IPS-20b (cell line): Measurements from ENCODE around the gene RPS6KA3.
A peak's percentile ranks its signal among the peaks of the same experiment; 100 is the strongest.
"Not testable (repeated sequence)": the region's sequence is repeated elsewhere in the genome, so short reads cannot be mapped to it uniquely, and the experiment has no call there.

Experiments used
- H3K27ac ChIP-seq: one replicate; pipeline ENCODE4 v1.5.1; 2013; ENCODE audit warnings: low read length
- H3K27me3 ChIP-seq: 2 replicates; pipeline ENCODE4 v1.6.1; 2013; ENCODE audit warnings: mild to moderate bottlenecking, low read length, inconsistent platforms; ENCODE audit not compliant: insufficient read depth
- H3K36me3 ChIP-seq: 2 replicates; pipeline ENCODE4 v1.6.1; 2013; ENCODE audit warnings: low read depth, mild to moderate bottlenecking, inconsistent platforms, low read length, moderate library complexity; ENCODE audit not compliant: insufficient read depth
- H3K4me1 ChIP-seq: 2 replicates; pipeline ENCODE4 v1.6.1; 2013; ENCODE audit warnings: mild to moderate bottlenecking, control low read depth, inconsistent platforms, low read length, moderate library complexity; ENCODE audit not compliant: insufficient read depth
- H3K4me3 ChIP-seq: 2 replicates; pipeline ENCODE4 v1.5.1; 2013; ENCODE audit warnings: mild to moderate bottlenecking, low read length, inconsistent platforms
- H3K9ac ChIP-seq: 2 replicates; pipeline ENCODE4 v1.6.1; 2013; ENCODE audit warnings: low read depth, mild to moderate bottlenecking, inconsistent platforms, low read length, moderate library complexity
- H3K9me3 ChIP-seq: 2 replicates; pipeline ENCODE4 v1.6.1; 2013; ENCODE audit warnings: mild to moderate bottlenecking, low read depth, low read length, inconsistent platforms; ENCODE audit not compliant: insufficient read depth

Gene RPS6KA3

DNA sequence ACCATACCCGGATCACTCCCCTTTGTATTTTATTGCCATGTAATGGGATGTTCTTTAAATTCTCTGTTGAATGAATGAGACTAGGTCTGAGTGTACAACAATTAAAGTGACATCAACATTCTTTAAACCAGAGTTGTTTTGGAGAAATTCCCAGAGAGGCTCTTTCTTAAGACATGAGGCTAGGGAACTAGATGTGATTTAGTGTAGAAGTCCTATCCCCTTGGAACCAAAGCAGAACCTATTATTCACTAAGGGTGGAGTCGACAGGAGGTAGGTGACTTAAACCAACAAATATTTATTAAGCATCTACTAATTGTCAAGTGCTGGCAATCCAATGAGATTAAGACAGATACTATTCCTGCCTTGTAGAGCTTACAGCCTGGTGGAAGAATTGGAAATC, 126.7 kb downstream of the RPS6KA3 start:
- Histone ChIP-seq H3K27me3 (no peaks in the 10 kb centered on the region), H3K9me3 (no peaks in the 10 kb centered on the region), H3K9ac (peak overlapping the region; percentile 95; the same call in 1 of the 2 replicates), H3K4me1 (peaks cover 3% of the 10 kb centered on the region; the same call in 1 of the 2 replicates), H3K36me3 (peaks cover 51% of the 10 kb centered on the region), H3K4me3 (peak overlapping the region; percentile 97), H3K27ac (no peak overlapping the region)

DNA sequence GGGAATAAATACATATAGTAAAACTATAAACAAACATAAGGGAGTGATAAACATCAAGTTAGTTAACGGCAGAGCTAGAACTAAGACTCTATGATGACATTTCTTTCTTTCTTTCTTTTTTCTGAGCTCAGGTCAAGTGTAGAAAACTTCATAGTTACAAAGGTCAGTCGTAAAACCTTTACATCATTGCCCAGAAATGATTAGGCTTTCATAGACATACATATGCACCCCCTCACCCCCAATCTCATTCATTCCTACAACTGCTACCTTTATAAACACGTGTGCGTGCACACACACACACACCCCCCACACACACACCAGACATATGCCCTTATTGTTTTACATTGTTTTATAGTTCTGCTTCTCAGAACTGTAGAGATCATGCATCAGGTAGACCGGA, 130.8 kb downstream of the RPS6KA3 start:
- Histone ChIP-seq H3K4me1 (peaks cover 3% of the 10 kb centered on the region; the same call in 1 of the 2 replicates), H3K9me3 (no peaks in the 10 kb centered on the region), H3K4me3 (no peak overlapping the region), H3K9ac (no peak overlapping the region), H3K36me3 (peaks cover 87% of the 10 kb centered on the region), H3K27ac (no peak overlapping the region), H3K27me3 (no peaks in the 10 kb centered on the region)

DNA sequence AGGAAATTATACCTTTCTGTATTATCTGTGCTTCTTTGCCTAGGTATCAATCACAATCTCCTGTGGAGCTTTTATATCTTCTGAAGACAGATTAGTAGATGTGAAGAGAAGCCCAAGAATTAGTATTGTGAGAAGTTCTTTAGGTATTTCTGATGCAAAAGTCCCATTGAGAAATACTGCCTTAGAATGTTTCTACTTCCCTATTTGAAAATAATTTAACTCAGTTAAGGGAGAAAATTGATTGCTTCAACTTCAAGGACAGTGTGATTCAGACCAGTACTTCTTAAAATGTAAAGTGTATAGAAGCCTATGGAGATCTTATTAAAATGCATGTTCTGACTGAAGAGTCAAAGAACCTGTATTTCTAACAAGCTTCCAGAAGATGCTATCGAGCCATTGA, 134.0 kb downstream of the RPS6KA3 start:
- no peaks in the 10 kb centered on the region for H3K9me3 ChIP-seq
- H3K27ac ChIP-seq: no peak overlapping the region
- H3K4me1 ChIP-seq: no peaks in the 10 kb centered on the region
- no peak overlapping the region for H3K4me3 ChIP-seq
- peaks cover 87% of the 10 kb centered on the region for H3K36me3 ChIP-seq
- no peaks in the 10 kb centered on the region for H3K27me3 ChIP-seq
- no peak overlapping the region for H3K9ac ChIP-seq

DNA sequence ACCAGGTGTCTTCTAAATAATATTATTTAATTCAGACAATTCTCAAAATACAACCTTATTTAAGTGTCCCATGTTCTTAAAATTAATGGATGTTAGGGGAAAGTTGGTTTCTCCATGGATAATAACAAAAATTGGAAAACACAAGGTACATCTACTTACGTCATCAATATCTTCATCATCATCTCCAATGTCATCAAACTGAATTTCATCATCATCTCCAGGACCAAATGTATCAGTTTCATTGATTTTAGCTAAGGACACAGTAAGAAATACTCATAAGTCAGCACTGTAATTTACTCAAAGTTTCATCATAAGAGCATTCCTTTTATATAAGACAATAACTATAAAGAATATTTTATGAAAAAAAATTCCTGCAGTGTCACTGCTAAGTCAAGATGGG, 136.4 kb downstream of the RPS6KA3 start:
- H3K36me3 ChIP-seq: peaks cover 69% of the 10 kb centered on the region

DNA sequence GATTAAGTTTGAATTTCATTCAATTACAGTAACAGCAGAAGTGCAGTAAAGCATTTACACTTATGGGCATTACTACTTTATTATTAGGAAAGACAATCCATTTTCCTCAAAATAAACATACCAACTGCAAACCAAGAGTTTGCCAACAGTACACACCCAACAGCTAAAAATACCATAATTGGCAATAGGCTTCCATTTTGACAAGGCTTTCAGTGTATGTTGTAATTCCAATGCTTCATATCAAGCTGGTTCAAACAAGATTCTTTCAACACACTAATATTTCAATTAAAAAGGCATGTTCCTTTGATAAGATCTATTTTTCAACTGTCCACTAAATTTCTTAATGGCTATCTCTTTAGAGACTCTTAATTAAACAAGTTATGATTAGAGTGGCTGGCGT, 137.2 kb downstream of the RPS6KA3 start:
- H3K9ac ChIP-seq: no peak overlapping the region
- no peaks in the 10 kb centered on the region for H3K9me3 ChIP-seq
- H3K27ac ChIP-seq: no peak overlapping the region
- H3K4me3 ChIP-seq: no peak overlapping the region
- H3K4me1 ChIP-seq: no peaks in the 10 kb centered on the region
- H3K36me3 ChIP-seq: peaks cover 67% of the 10 kb centered on the region
- H3K27me3 ChIP-seq: no peaks in the 10 kb centered on the region

More for the DNA sequence above, 136.4 kb downstream of the RPS6KA3 start:
- H3K27me3 ChIP-seq: no peaks in the 10 kb centered on the region
- H3K9me3 ChIP-seq: no peaks in the 10 kb centered on the region
- no peak overlapping the region for H3K4me3 ChIP-seq
- H3K27ac ChIP-seq: no peak overlapping the region
- no peak overlapping the region for H3K9ac ChIP-seq
- H3K4me1 ChIP-seq: no peaks in the 10 kb centered on the region

DNA sequence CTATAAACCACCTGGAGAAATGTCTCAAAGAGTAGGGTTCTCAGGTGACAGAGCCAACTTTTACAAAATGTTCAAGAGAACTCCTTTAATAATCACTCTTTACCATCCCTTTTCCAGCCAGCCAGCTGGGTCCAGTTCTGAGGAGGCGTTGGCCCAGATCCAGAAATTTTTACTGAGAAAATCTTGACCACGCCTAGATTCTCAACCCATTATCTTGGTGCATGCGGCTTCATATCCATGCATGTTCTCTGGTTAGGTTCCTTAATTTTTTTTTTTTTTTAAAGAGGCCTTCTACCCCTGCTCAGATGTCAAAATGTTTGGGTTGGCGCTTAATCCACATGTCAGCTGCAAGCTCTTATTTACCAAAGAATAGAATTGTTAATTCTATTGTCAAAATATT, 138.0 kb downstream of the RPS6KA3 start:
- Histone ChIP-seq H3K36me3 (peaks cover 62% of the 10 kb centered on the region), H3K27ac (no peak overlapping the region)

DNA sequence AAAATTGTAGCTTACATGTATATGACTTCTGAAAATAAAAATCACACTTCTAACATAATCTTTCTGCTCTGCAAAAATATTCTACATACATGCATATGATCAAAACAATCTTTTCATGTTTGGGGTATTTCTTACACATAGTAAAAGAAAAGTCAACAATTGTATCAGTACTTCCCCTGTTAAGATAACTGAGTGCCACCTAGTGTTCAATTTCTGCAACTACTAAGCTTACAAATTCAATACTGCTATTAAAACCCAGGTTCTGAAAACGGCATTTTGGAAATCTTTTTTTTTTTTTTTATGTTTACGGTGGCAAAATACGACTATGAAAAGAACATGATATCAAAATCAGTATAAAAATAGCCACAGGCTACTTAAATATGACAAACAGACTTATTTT, 139.3 kb downstream of the RPS6KA3 start:
- H3K36me3 ChIP-seq: peaks cover 50% of the 10 kb centered on the region
- H3K4me1 ChIP-seq, H3K4me3 ChIP-seq, H3K27ac ChIP-seq, H3K9ac ChIP-seq, H3K27me3 ChIP-seq, H3K9me3 ChIP-seq: not testable (repeated sequence)

More for the DNA sequence above, 138.0 kb downstream of the RPS6KA3 start:
- no peaks in the 10 kb centered on the region for H3K9me3 ChIP-seq
- H3K9ac ChIP-seq: no peak overlapping the region
- no peaks in the 10 kb centered on the region for H3K27me3 ChIP-seq
- no peaks in the 10 kb centered on the region for H3K4me1 ChIP-seq
- H3K4me3 ChIP-seq: no peak overlapping the region

DNA sequence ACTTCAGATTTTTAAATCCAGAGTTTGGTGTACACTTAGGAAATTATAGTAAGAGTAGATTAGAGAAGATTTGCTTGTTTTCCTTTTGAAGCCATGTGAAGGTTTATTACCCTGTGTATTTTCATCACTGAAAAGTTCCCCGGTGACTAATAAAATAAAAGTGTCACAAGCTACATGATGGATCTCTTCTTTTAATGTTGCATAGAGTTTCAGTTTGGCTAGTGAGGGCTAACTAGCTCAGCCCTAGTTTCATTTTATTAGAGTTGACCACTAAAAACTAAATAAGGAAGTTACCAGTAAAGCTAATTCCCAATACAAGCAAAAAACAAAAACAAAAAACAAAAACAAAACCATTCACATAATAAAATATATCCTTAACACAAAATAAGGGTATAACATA, 139.9 kb downstream of the RPS6KA3 start:
- not testable (repeated sequence) for H3K4me3 ChIP-seq, H3K27ac ChIP-seq, H3K27me3 ChIP-seq, H3K4me1 ChIP-seq, H3K9ac ChIP-seq, H3K9me3 ChIP-seq
- H3K36me3 ChIP-seq: peaks cover 44% of the 10 kb centered on the region

DNA sequence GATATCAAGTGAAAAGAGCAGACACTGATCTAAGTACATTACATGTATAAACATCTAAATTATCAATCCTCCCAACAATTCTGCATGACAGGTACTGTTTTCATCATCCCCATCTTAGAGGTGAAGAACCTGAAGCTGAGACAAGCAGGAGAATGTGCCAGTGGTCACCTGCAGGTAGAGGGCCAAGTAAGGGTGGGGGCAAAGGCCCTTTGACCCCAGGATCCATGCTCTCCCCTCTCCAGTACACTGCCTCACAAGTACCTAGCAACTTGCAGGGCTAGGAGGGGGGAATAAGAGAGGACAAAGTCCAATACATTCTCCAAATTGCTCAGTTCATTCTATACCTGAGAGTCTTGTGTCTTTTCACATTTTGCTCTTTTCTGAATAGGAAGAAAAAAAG, 141.7 kb downstream of the RPS6KA3 start:
- Histone ChIP-seq H3K36me3 (peaks cover 27% of the 10 kb centered on the region), H3K4me3 (no peak overlapping the region), H3K9me3 (no peaks in the 10 kb centered on the region), H3K4me1 (no peaks in the 10 kb centered on the region), H3K9ac (no peak overlapping the region), H3K27me3 (no peaks in the 10 kb centered on the region), H3K27ac (no peak overlapping the region)

DNA sequence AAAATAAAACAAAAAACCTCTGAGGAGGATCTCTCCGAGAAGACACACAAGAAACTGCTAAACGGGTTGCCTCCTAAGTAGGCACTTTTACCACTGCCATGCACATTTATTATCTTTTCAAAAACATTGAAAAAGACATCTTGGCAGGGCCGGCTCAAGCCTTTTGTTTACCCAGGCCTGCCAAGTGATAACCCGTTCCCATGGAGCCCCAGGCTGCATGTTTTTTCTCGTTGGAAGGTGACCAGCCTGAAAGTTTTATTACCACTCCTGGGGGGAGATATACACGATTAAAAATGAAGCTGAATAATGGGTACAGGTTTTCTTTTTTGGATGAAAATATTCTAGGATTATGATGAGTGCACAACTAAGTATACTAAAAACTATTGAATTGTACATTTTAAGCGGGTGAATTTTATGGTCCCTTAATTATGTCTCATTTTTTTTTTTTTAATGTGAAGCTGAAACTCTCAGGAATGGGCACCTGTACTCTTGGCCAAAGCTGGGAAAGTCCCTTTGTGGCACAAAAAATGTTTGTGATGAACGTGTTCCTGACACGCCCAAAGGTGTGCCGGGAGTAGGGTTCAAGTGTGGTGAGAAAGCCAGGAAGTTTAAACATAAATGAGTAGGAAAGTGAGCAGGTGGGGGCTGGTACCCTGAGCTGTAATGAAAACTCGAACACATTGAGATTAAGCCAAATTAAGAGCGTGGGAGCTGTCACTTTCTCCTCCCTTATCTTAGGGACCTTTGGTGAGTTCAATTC, 148.5 kb downstream of the RPS6KA3 start:
- H3K27me3 ChIP-seq: peaks cover 34% of the 10 kb centered on the region
- no peaks in the 10 kb centered on the region for H3K9me3 ChIP-seq
- no peak overlapping the region for H3K27ac ChIP-seq
- no peaks in the 10 kb centered on the region for H3K36me3 ChIP-seq
- H3K9ac ChIP-seq: no peak overlapping the region
- no peak overlapping the region for H3K4me3 ChIP-seq
- peaks cover 3% of the 10 kb centered on the region; the same call in 1 of the 2 replicates for H3K4me1 ChIP-seq

DNA sequence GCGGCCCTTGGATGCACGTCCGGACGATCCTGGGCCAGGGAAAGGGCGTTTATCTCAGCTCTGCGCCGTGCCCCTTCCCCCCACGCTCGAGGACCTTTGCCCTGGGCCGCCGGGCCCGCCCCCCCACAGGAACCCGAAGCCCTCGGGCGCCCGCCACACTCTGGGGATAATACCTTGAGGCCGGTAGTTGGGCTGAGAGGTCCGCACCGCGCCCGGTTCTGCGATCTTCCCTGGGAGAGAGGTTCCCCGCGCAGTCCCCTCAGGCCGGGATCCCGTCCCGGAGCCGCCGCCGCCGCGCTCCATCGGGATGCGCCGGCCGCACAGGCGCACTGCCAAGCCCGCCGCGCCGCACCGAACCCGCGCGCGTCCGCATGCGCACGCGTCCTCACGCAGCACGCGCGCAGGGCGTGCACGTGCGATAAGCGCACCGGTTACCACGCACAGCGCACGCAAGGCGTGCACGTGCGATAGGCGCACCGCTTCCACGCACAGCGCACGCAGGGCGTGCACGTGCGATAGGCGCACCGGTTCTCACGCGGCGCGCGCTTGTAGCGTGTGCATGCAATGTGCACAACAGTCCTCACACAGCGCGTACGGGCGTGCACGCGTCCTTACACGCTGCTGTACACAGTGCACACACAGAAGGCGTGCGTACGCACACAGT, 150.0 kb downstream of the RPS6KA3 start, which contains the start of gene MAP7D2:
MAP7D2 (minus strand) TSS at position 331 of the 664 bp plus-strand sequence; CDS start at position 303, 28 bp downstream.
- no peaks in the 10 kb centered on the region for H3K9me3 ChIP-seq
- peak within 1 kb of the TSS; percentile 50 for H3K4me3 ChIP-seq
- peaks cover 3% of the 10 kb centered on the region; the same call in 1 of the 2 replicates for H3K4me1 ChIP-seq
- no peak within 1 kb of the TSS for H3K9ac ChIP-seq
- no peaks in the 10 kb centered on the region for H3K36me3 ChIP-seq
- no peak within 1 kb of the TSS for H3K27ac ChIP-seq
- peaks cover 34% of the 10 kb centered on the region for H3K27me3 ChIP-seq

DNA sequence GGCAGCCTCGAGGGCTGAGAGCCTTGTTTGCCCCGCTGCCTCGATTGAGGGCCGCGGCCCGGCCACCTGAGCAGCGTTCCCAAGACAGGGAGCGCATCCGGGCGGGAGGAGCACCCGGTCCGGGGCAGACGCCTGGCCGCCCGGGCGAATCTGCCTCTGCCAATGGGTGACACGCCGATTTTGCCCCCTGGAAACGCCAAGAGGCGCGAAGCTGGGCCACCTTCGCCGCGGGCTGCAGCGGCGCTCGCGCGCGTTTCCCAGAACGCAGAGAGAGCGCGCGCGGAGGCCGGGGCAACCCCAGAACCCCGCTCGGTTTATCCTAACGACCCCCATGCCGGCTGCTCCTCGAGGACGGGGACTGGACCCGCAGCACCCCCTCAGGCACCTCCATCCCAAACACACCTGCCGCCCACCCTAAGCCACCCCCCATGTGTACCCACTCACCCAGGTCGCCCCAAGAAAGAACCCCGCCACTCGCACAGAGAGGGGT, 150.6 kb downstream of the RPS6KA3 start:
- H3K4me3 ChIP-seq: peak overlapping the region; percentile 50
- peaks cover 34% of the 10 kb centered on the region for H3K27me3 ChIP-seq
- no peak overlapping the region for H3K9ac ChIP-seq
- no peak overlapping the region for H3K27ac ChIP-seq
- no peaks in the 10 kb centered on the region for H3K9me3 ChIP-seq
- peaks cover 3% of the 10 kb centered on the region; the same call in 1 of the 2 replicates for H3K4me1 ChIP-seq
- no peaks in the 10 kb centered on the region for H3K36me3 ChIP-seq
